ENCODE measurements around the gene ALDOB. TPM values are rescaled to one million over a fixed set of nuclear protein-coding genes. Genes with fewer than 3 reads are reported as not detected.

ALDOB gene
- total RNA-seq, 1 experiment from 2014 or later, result 1.2 TPM

GRCh38 chr9:101477736-101478135 lies 42.2 kb upstream of the ALDOB start:
- TF ChIP-seq REST (IDR thresholded peaks at IDR 0.05; ENCODE audit: low read depth), result no peak
- TF ChIP-seq RAD21 (IDR thresholded peaks at IDR 0.05; ENCODE audit: low read depth), result no peak
- TF ChIP-seq POLR2AphosphoS5 (IDR thresholded peaks at IDR 0.05; ENCODE audit: low read depth, low read length), result no peak
- no peak for TF ChIP-seq MAX (IDR thresholded peaks at IDR 0.05)
- no peak for TF ChIP-seq ZFX (IDR thresholded peaks at IDR 0.05)
- no peak for TF ChIP-seq ATF3 (IDR thresholded peaks at IDR 0.05)
- TF ChIP-seq ZNF274 (IDR thresholded peaks at IDR 0.05; ENCODE audit: low read depth, low read length), result no peak
- no peak for TF ChIP-seq SRF (IDR thresholded peaks at IDR 0.05; ENCODE audit: low read depth)
- no peak for TF ChIP-seq JUND (IDR thresholded peaks at IDR 0.05)
- TF ChIP-seq EZH2 (IDR thresholded peaks at IDR 0.05), result no peak
- H3K4me1 ChIP-seq (ENCODE audit: control insufficient read depth in 1 of 2, insufficient read depth in 2 of 2, low read length in 2 of 2), result peaks cover 0 to 20% of the 10 kb centered on the region in 2 experiments; a peak in 3 of 4 replicates
- no peak for ATAC-seq
- no peak overlapping the region for H3K9ac ChIP-seq (ENCODE audit: low read length)
- RAD21 ChIA-PET (ENCODE audit: low non-redundant PET in 1 of 2, low total read pairs in 2 of 2, uncharacterized antibody in 2 of 2, unreplicated experiment in 2 of 2), result no interaction called here
- no TSS peak for BruUV-seq (replicated peaks)
- no peaks in the 10 kb centered on the region for H3K9me3 ChIP-seq (ENCODE audit: control insufficient read depth in 1 of 2, insufficient read depth in 1 of 2, low read depth in 1 of 2, low read length in 2 of 2)
- H3K36me3 ChIP-seq (ENCODE audit: control insufficient read depth in 1 of 2, insufficient read depth in 2 of 2, low read length in 2 of 2), result peaks cover 0 to 5% of the 10 kb centered on the region in 2 experiments; a peak in 3 of 4 replicates
- H3K4me3 ChIP-seq (replicated peaks in 1 of 2; ENCODE audit: low read depth in 1 of 2, low read length in 2 of 2), result no peak overlapping the region
- H3K27me3 ChIP-seq (ENCODE audit: insufficient read depth, low read length), result no peaks in the 10 kb centered on the region
- peaks cover 27% of the 10 kb centered on the region; the same call in 1 of the 2 replicates for H3K79me2 ChIP-seq (ENCODE audit: insufficient read depth, low read length)
- intact Hi-C loops (cut with micrococcal nuclease), result no loop called here
- no peak for DNase-seq (ENCODE audit: low read depth, low spot score)
- no peaks in the 10 kb centered on the region for H4K20me1 ChIP-seq (ENCODE audit: insufficient read depth)
- no peak overlapping the region for H2AFZ ChIP-seq (ENCODE audit: low read depth, low read length, poor library complexity, severe bottlenecking)
- H3K4me2 ChIP-seq (ENCODE audit: low read length), result no peak overlapping the region
- POLR2A ChIA-PET, result no interaction called here
- H3K9me2 ChIP-seq (ENCODE audit: insufficient read depth), result no peaks in the 10 kb centered on the region
- H3K27ac ChIP-seq (ENCODE audit: low read depth, low read length), result no peak overlapping the region
- CTCF ChIA-PET, result interaction anchor here (1.5 kb wide), 1 partner anchor 19 kb away, joined by 4 read pairs; no protein-coding TSS in a partner anchor
